ENCODE measurements around the gene UBXN11.
"Not testable (repeated sequence)": the region's sequence is repeated elsewhere in the genome, so short reads cannot be mapped to it uniquely, and the experiment has no call there.

Gene UBXN11

GRCh38 chr1:26335774-26336476 lies 29.5 kb upstream of the UBXN11 start:
- no peak overlapping the region for H3K27ac ChIP-seq

GRCh38 chr1:26333312-26333711 lies 26.9 kb upstream of the UBXN11 start:
- intact Hi-C loops (cut with DNase I; ENCODE audit: low total_unique reads), result not testable (repeated sequence)

More at GRCh38 chr1:26335774-26336476, 29.5 kb upstream of the UBXN11 start:
- peak in 1 of 2 donors; percentile 34 for DNase-seq
- Histone ChIP-seq H3K36me3 (no peaks in the 10 kb centered on the region), H3K4me3 (peak overlapping the region; percentile 25 to 45), H3K9me3 (no peaks in the 10 kb centered on the region), H3K4me1 (peaks cover 0 to 14% (median 11%) of the 10 kb centered on the region in 4 donors), H3K27me3 (peaks cover 4 to 65% of the 10 kb centered on the region in 2 donors)
- TF ChIP-seq CTCF (IDR thresholded peaks at IDR 0.05), result no peak
- intact Hi-C loops (cut with DNase I; ENCODE audit: low total_unique reads), result no loop called here

GRCh38 chr1:26330276-26330675 lies 23.8 kb upstream of the UBXN11 start:
- no peaks in the 10 kb centered on the region for H3K9me3 ChIP-seq
- H3K4me1 ChIP-seq, result no peaks in the 10 kb centered on the region
- no peak for TF ChIP-seq CTCF (IDR thresholded peaks at IDR 0.05)
- no peak overlapping the region for H3K27ac ChIP-seq
- peaks cover 0 to 69% of the 10 kb centered on the region in 2 donors for H3K27me3 ChIP-seq
- H3K4me3 ChIP-seq, result no peak overlapping the region
- DNase-seq, result no peak
- no peaks in the 10 kb centered on the region for H3K36me3 ChIP-seq
- intact Hi-C loops (cut with DNase I; ENCODE audit: low total_unique reads), result no loop called here

More at GRCh38 chr1:26333312-26333711, 26.9 kb upstream of the UBXN11 start:
- H3K36me3 ChIP-seq, H3K4me3 ChIP-seq, DNase-seq, H3K9me3 ChIP-seq, H3K27ac ChIP-seq: not testable (repeated sequence)
- Histone ChIP-seq H3K27me3 (peaks cover 4 to 85% of the 10 kb centered on the region in 2 donors), H3K4me1 (peaks cover 0 to 14% (median 11%) of the 10 kb centered on the region in 4 donors)

GRCh38 chr1:26329380-26329779 lies 22.9 kb upstream of the UBXN11 start:
- H3K27ac ChIP-seq, DNase-seq, H3K4me1 ChIP-seq, H3K9me3 ChIP-seq, H3K36me3 ChIP-seq, H3K4me3 ChIP-seq: not testable (repeated sequence)
- H3K27me3 ChIP-seq, result peaks cover 0 to 65% of the 10 kb centered on the region in 2 donors
- intact Hi-C loops (cut with DNase I; ENCODE audit: low total_unique reads), result loop anchor here (10.0 kb wide), 1 partner anchor 225 kb away; no protein-coding TSS in a partner anchor

- no peaks in the 10 kb centered on the region for H3K36me3 ChIP-seq
- no peak overlapping the region for H3K4me3 ChIP-seq
- intact Hi-C loops (cut with DNase I; ENCODE audit: low total_unique reads), result loop anchor here (10.0 kb wide), 1 partner anchor 224 kb away; no protein-coding TSS in a partner anchor
- no peak for TF ChIP-seq CTCF (IDR thresholded peaks at IDR 0.05)
- no peak overlapping the region for H3K27ac ChIP-seq
- no peaks in the 10 kb centered on the region for H3K9me3 ChIP-seq
- peaks cover 0 to 65% of the 10 kb centered on the region in 2 donors for H3K27me3 ChIP-seq
- H3K4me1 ChIP-seq, result no peaks in the 10 kb centered on the region
- no peak for DNase-seq
These were observed 22.2 kb upstream of the UBXN11 start for GRCh38 chr1:26328597-26328996.

DNA sequence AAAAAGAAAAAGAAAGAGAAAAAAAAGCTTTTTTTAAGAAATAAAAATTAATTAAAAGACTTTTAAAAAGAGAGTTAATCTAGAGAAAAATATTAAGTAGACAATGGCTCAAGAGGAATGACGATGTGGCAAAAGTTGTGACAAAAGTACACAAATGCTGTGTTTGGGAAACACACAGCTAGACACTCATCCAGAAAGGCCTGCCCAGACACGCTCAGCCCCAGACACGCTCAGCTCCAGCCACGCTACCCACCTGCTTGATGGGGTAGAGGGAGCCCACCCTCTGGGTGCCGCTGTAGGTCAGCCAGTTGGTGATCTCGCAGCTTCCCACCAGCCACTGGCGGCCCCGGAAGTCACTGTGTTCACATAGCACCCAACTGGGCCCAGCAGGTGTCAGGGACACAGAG lies 21.5 kb upstream of the UBXN11 start:
- H3K27ac ChIP-seq, result no peak overlapping the region
- H3K4me3 ChIP-seq, result no peak overlapping the region
- DNase-seq, result no peak
- H3K9me3 ChIP-seq, result no peaks in the 10 kb centered on the region
- no peak for TF ChIP-seq CTCF (IDR thresholded peaks at IDR 0.05)
- no peaks in the 10 kb centered on the region for H3K4me1 ChIP-seq
- intact Hi-C loops (cut with DNase I; ENCODE audit: low total_unique reads), result loop anchor here (10.0 kb wide), 1 partner anchor 223 kb away; no protein-coding TSS in a partner anchor
- peaks cover 0 to 61% of the 10 kb centered on the region in 2 donors for H3K27me3 ChIP-seq
- H3K36me3 ChIP-seq, result no peaks in the 10 kb centered on the region

Measured in tibial artery (tissue), 4 donors.